AG04449 (cell line): ENCODE results near the gene SELENOF.
"Not testable (repeated sequence)": the region's sequence is repeated elsewhere in the genome, so short reads cannot be mapped to it uniquely, and the experiment has no call there.

Experiments used
- CTCF ChIA-PET: fragments of 350-600 bp; formaldehyde crosslinking; extraction: SDS; loops from one replicate; lab custom pipeline; 2021; ENCODE audit warnings: antibody characterized with exemption; lab: Yijun Ruan, JAX
- POLR2A ChIA-PET: fragments of 400-600, 350-600 bp; formaldehyde crosslinking; extraction: SDS; loops from one replicate; lab custom pipeline; 2020; ENCODE audit warnings: antibody characterized with exemption, inconsistent platforms; lab: Yijun Ruan, JAX
- DNase-seq: peaks from one replicate; pipeline ENCODE4 v3.0.0-alpha.2; 2010; ENCODE audit warnings: low read depth, low spot score
- H3K4me3 ChIP-seq: 2 replicates; pipeline ENCODE4 v1.5.1; 2011; ENCODE audit warnings: low read depth, mild to moderate bottlenecking, control low read depth, low read length
- CTCF ChIP-seq: IDR thresholded peaks from one replicate; pipeline ENCODE4 v1.5.1; 2011; ENCODE audit warnings: mild to moderate bottlenecking, moderate library complexity, low read length, control low read depth, inconsistent platforms; ENCODE audit not compliant: insufficient read depth; ENCODE audit errors: missing control alignments

The SELENOF gene

GRCh38 chr1:86823821-86824500 is 90.0 kb downstream of the SELENOF start:
- TF ChIP-seq CTCF: no peak
- ChIA-PET POLR2A (no interaction called here), CTCF (interaction anchor here (0.9 to 1.7 kb wide), 5 partner anchors 8 to 260 kb away, joined by 3 to 7 read pairs (median 3); no protein-coding TSS in a partner anchor)
- H3K4me3 ChIP-seq: no peak overlapping the region
- DNase-seq: no peak

- DNase-seq: no peak
- TF ChIP-seq CTCF: no peak
- ChIA-PET CTCF (interaction anchor here (0.9 to 1.7 kb wide), 4 partner anchors 8 to 55 kb away, joined by 3 to 7 read pairs (median 3); no protein-coding TSS in a partner anchor), POLR2A (no interaction called here)
- H3K4me3 ChIP-seq: no peak overlapping the region
These were observed 90.5 kb downstream of the SELENOF start for GRCh38 chr1:86823386-86823785.

- no peak for DNase-seq
- TF ChIP-seq CTCF: no peak
- no peak overlapping the region for H3K4me3 ChIP-seq
- CTCF ChIA-PET: interaction anchor here (1.6 kb wide), 1 partner anchor 9 kb away, joined by 3 read pairs; no protein-coding TSS in a partner anchor
- POLR2A ChIA-PET: no interaction called here
These were observed 91.5 kb downstream of the SELENOF start for GRCh38 chr1:86822459-86822858.

- TF ChIP-seq CTCF: no peak
- POLR2A ChIA-PET: no interaction called here
- H3K4me3 ChIP-seq: no peak overlapping the region
- CTCF ChIA-PET: interaction anchor here (1.7 kb wide), 1 partner anchor 11 kb away, joined by 8 read pairs; no protein-coding TSS in a partner anchor
- no peak for DNase-seq
These were observed 92.0 kb downstream of the SELENOF start for GRCh38 chr1:86821956-86822355.

- DNase-seq, H3K4me3 ChIP-seq, POLR2A ChIA-PET: not testable (repeated sequence)
- CTCF ChIA-PET: interaction anchor here (1.7 kb wide), 1 partner anchor 13 kb away, joined by 8 read pairs; no protein-coding TSS in a partner anchor
These were observed 94.0 kb downstream of the SELENOF start for GRCh38 chr1:86819970-86820369.

- H3K4me3 ChIP-seq, POLR2A ChIA-PET, CTCF ChIA-PET, DNase-seq: not testable (repeated sequence)
These were observed 96.6 kb downstream of the SELENOF start for GRCh38 chr1:86817246-86817826.

GRCh38 chr1:86814118-86814517 is 99.8 kb downstream of the SELENOF start:
- POLR2A ChIA-PET, H3K4me3 ChIP-seq, DNase-seq: not testable (repeated sequence)
- CTCF ChIA-PET: interaction anchor here (1.0 to 1.6 kb wide), 2 partner anchors 10 to 11 kb away, joined by 3 read pairs; no protein-coding TSS in a partner anchor
